Vagina (tissue), 2 donors: ENCODE results near the gene ZNRF1.
"Not testable (repeated sequence)": the region's sequence is repeated elsewhere in the genome, so short reads cannot be mapped to it uniquely, and the experiment has no call there.

Source experiments
- POLR2A ChIP-seq, 2 donors: fragments of 450-650 bp; IDR thresholded peaks; one replicate each; pipeline ENCODE4 v1.6.1; 2017; ENCODE audit warnings: antibody characterized with exemption in 2 of 2, mild to moderate bottlenecking in 2 of 2, moderate library complexity in 2 of 2
- POLR2AphosphoS5 ChIP-seq, 2 donors: sonication (generic); formaldehyde crosslinking; IDR thresholded peaks; one replicate each; pipeline ENCODE4 v1.9.0; 2017; ENCODE audit warnings: antibody characterized with exemption in 2 of 2, mild to moderate bottlenecking in 2 of 2, low read depth in 1 of 2; ENCODE audit not compliant: insufficient read depth in 1 of 2
- TF ChIP-seq, protein P1 (sequence below), 3 experiments: fragments of 450-650 bp in 2 of 3; fragments of 200-600 bp in 1 of 3; sonication (generic) in 1 of 3; IDR thresholded peaks; one replicate each; pipeline ENCODE4 v1.5.1; 2017 to 2019; ENCODE audit warnings: antibody characterized with exemption in 3 of 3, mild to moderate bottlenecking in 2 of 3, moderate library complexity in 2 of 3

DNA sequence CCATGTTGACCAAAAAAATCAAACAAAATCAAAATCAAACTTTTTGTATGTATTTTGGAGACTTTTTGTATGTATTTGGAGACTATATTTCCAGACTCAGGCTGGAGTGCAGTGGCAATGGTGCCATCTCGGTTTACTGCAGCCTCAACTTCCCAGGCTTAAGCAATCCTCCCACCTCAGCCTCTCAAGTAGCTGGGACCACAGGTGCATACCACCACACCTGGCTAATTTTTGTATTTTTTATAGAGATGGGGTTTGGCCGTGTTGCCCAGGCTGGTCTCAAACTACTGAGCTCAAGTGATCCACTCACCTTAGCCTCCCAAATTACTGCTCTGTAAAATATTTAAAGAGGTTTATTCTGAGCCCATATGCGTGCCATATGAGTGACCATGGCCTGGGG is 9.0 kb upstream of the ZNRF1 start:
- TF ChIP-seq POLR2A (IDR thresholded peaks at IDR 0.05); POLR2AphosphoS5 (IDR thresholded peaks at IDR 0.05; ENCODE audit: insufficient read depth in 1 of 2, low read depth in 1 of 2): not testable (repeated sequence)
- TF ChIP-seq, protein P1, sequence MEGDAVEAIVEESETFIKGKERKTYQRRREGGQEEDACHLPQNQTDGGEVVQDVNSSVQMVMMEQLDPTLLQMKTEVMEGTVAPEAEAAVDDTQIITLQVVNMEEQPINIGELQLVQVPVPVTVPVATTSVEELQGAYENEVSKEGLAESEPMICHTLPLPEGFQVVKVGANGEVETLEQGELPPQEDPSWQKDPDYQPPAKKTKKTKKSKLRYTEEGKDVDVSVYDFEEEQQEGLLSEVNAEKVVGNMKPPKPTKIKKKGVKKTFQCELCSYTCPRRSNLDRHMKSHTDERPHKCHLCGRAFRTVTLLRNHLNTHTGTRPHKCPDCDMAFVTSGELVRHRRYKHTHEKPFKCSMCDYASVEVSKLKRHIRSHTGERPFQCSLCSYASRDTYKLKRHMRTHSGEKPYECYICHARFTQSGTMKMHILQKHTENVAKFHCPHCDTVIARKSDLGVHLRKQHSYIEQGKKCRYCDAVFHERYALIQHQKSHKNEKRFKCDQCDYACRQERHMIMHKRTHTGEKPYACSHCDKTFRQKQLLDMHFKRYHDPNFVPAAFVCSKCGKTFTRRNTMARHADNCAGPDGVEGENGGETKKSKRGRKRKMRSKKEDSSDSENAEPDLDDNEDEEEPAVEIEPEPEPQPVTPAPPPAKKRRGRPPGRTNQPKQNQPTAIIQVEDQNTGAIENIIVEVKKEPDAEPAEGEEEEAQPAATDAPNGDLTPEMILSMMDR (IDR thresholded peaks at IDR 0.05): not testable (repeated sequence)
